Hindlimb muscle (tissue), 1 donor: ENCODE results near the gene HDGFL2. TPM values are rescaled to one million over a fixed set of nuclear protein-coding genes. Genes with fewer than 3 reads are reported as not detected.

ENCODE experiments used
- DNase-seq: peaks from one replicate; pipeline ENCODE4 v3.0.0-alpha.2; 2013
- polyA plus RNA-seq: library from polyadenylated mRNA; unstranded; fragments of 120-200 nt; gene quantifications from one replicate; pipeline ENCODE4 v1.2.1, GENCODE V29; 2013; ENCODE audit not compliant: insufficient read length

Gene HDGFL2
- polyA plus RNA-seq, 1 donor = 88.0 TPM

DNA sequence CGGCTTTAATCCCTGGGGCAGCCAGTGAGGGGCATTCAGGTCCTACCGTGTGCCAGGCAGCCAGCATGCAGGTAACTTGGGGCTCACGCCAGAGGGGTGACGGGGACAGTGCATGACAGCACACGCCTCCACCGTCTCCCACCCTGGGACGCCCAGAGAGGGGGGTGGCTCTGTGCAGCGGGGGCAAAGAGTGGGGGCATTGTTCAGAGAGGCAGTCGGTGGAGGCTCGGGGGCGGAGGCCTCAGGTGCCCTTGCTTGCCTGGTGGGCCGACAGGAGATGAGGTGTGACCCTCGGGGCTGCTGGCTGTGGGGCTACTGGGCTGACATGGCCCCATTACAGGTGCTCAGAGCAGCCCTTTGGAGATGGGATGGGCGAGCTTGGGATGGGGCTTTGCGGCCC is 27.8 kb downstream of the HDGFL2 start:
- DNase-seq = no peak

DNA sequence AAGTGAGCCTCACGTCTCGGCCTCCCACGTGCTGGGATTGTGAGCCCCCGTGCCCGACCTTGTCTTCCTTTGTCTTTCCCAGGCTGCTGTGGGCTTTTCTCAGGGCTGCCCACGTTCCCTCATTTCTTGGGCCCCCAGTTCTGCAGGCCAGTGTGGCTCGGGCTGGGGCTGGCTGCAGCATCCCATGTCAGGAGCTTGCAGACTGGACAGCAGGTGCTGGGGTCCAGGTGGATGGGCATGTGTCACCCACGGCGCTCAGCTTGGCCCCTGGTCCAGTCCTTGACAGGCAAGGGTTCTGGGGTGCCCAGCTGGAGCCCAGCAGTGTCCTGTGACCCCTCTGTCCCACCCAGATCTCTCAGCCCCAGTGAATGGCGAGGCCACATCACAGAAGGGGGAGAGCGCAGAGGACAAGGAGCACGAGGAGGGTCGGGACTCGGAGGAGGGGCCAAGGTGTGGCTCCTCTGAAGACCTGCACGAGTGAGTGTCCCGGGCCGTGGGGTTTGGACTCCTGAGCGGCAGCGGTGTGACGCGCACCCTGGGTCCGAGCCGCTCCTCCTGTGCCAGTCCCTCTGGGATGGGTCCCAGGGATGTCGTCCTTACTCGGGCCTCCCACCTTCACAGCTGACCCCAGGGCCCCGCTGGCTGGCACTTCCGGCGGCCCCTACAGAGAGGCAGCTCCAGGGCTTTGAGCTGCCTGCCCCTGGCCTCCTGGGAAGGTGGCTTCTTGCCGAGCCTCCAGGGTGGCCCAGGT is 28.9 kb downstream of the HDGFL2 start:
- no peak for DNase-seq

DNA sequence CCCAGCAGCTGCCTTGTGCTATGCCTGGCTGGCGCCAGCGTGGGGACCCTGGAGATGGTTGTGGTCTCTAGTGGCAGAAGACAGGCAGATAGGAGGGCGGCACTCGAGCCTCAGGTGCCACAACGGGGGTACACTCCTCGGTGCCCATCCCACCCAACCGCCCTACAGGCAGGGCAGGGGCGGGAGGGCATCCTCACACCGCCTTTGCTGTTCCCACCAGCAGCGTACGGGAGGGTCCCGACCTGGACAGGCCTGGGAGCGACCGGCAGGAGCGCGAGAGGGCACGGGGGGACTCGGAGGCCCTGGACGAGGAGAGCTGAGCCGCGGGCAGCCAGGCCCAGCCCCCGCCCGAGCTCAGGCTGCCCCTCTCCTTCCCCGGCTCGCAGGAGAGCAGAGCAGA is 29.6 kb downstream of the HDGFL2 start:
- no peak for DNase-seq

DNA sequence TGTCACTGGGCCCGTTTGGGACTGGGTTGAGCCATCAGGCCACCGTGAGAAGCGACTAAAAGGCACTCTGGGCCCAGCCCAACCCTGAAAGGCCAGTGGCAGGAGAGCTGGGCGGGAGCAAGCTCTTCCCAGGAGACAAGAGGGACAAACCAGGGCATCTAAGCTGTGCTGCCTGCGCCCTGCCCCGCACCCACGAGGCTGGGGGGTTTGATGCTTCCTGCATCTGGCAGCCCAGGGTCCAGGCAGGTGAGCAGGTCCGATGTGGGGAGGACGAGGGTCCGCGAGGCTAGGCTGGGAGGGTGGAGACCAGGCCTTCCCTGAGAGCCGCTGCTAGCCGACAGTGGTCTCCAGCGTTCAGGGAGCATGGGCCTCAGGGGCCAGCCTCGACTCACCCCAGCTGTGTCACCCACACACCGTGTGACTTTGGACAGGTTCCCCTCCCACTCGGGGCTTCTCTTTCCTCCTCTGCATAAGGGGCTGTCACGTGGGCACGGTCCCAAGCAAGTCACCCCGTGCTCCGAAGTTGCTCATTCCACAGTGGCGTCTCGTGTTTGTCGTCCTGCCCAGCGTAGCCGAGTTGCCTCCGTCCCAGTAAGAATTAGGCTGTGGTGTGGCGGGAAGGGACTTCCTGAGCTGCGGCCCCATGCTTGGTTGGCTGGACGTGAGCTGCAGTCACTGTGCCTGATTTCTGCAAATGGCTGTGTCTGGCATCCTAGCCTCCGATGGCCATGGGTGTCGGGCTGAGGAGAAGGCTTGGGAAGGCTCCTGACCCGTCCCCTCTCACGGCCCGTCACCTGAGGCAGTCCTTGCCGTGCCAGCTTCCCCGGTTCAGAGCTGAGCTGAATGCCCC is 30.4 kb downstream of the HDGFL2 start:
- no peak for DNase-seq

DNA sequence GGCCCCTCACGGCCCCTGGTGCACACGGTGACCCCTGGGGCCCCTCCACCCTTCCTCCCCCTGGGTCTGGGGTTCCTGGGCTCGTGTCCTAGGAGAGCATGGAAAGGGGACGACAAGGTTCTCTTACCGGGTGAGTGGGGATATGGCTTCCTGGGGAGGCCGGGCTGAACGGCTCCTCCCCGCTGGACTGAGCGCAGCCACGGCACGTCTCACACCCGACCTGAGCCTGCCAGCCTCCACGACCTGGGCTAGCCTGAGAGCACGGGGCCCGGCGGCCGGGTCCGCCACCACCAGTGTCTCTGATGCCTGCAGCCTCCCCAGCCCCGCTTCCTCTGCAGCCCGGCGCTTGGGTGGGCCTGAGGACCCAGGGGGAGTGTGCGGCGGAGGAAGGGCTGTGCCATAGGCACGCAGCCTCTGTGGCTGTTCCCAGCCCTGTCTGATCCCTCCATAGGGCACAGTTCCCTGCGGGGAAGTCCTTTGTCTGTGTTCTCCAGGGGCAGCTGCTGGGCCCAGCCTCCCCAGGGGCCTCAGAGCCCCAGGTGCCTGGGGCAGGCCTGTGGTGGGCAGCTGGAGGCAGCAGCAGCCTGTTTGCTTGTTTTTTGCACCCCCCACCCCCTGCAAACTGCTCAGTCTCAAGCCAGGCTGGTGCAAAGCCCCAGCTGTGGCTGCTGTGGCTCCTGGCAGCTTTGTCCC is 31.2 kb downstream of the HDGFL2 start:
- no peak for DNase-seq

DNA sequence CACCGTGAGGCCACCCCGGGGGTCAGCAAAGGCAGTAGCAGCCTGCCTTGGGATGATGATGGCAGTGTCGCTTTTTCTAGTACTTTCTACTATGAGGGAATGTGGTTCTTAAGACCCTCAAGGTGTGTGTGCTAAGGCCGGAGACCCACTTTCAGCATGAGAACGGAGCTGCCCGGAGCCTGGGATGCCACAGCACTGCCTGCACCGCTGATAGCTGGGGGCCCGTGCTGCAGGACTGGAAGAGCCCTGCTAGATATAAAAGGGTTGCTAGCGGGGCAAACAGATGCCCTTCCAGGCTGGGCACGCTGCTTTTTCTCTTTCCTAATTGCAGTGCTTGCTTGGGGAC is 31.7 kb downstream of the HDGFL2 start:
- no peak for DNase-seq

DNA sequence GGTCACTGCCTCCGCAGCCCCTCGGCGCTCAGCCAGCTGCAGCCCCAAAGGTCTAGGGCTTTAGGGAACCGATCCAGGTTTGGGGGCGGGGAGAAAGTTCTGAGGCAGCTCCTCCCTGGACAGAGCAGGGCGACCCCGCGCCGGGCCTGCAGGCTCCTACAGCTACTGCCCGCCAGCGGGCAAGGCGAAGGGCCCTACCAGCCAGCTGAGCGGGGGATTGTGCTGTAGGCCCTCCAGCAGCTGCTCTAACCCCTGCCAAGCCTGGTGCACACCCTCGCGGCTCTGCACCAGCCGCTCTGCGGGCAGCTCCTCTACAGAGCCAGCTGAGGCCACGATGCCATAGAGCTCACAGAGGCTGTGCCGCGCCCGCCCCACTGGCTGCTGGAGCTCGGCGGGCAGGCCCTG is 32.2 kb downstream of the HDGFL2 start:
- DNase-seq = peak; percentile 32

DNA sequence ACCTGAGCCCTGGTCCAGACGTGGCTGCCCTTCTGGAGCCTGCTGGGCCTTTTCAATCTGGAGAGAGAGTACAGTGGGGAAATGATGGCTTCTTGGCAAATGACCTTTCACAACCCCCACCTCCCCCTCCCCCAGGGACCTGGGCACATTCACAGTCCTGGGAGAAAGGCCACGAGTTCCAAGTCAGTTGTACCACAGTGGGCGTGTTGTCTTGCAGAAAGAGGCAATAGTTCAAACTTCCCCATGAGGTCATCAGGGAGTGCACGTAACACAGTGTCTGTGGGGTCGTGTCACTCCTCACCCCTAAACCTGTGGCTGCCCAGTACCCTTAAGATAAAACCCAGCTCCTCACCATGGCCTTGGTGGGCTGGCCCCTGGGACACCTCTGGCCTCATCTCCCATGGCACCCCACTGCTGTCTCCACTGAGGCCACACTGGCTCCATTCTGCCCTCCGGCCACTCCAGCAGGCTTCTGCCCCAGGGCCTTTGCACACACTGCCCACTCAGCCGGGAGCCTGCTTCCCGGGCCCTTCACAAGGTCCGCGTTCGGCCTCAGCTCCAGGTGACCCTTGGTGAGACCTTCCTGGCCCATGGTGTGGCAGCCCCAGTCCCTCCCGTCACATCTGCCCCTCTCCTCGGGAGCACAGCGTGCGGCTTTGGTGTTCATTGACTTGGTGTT is 32.9 kb downstream of the HDGFL2 start:
- no peak for DNase-seq

DNA sequence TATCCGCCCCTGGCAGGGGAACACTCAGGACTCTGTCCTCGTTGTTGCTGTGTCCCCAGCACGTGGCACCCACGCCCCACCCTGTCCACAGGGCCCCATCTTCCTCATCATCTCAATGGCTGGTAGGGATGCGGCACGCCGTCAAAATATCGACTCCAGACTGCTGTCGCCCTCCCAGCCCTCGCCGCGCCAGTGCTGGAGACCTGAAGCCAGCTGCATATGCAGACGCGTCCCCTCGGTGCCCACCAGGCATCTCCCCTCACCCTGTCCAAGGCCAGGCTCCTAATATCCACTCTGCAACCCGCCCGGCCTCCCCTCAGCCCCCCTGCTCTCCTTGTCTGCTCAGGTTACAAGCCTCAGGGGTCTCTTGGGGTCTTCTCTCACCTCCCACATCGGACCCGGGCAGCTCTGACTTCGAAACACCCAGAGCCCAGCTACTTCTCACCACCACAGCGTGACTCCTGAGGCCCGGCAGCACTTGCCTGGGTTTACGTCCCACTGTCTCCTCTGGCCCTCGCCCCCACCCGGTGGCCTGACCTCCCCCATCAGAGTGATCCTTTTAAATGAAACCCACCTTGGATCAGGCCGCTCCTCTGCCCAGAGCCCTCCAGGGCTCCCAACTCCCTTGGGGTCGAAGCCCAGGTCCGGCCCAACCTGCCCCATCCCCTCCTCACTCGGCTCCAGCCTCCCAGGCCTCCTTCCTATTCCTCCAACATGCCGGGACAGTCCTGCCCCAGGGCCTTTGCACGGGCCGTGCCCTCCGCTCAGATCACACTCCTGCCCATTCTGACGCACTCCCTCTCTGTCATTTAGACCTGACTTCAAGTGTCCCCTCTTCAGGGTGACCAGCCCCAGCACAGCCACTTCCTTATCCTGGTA is 33.7 kb downstream of the HDGFL2 start:
- DNase-seq = no peak

DNA sequence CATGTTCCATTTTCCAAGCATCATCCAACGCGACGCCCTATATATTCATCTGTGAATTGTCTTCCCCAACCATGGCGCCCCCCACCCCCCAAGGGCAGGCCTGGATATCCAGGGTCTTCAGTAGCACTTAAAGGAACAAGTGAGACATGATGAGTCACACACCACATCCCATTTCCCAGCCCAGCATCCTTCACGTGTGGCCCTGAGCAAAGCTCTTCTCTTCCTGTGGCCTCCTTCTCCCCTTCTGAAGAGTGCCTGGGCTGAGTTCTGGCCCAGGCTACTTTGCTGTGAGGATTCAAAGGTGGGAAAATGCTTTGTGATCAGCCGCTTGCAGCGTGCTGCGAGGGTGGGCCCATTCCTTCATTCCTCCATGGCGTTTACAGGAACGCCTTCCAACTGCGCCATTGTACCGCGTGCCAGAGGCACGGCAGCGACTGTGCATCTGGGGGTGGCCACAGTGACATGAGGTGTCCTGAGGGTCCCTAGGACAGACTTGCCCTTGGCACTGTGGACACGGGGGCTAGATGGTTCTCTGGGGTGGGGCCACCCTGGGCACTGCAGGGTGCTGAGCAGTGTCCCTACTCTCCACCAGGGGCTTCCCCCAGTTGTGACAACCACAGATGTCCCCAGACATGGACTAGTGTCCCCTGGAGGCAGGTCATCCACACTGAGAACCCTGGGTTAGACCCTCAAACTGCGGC is 34.5 kb downstream of the HDGFL2 start:
- no peak for DNase-seq

DNA sequence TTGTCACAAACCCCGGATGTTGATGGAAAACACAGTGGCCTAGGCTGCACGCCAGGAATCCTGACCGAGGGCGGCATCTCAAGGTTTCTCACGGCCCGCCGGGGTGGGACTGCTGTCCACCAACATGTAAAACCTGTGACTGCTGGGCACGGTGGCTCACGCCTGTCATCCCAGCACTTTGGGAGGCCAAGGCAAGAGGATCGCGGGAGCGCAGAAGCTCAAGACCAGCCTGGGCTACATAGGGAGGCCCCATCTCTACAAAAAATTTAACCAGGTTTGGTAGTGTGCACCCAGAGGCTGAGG is 35.0 kb downstream of the HDGFL2 start:
- DNase-seq = no peak

DNA sequence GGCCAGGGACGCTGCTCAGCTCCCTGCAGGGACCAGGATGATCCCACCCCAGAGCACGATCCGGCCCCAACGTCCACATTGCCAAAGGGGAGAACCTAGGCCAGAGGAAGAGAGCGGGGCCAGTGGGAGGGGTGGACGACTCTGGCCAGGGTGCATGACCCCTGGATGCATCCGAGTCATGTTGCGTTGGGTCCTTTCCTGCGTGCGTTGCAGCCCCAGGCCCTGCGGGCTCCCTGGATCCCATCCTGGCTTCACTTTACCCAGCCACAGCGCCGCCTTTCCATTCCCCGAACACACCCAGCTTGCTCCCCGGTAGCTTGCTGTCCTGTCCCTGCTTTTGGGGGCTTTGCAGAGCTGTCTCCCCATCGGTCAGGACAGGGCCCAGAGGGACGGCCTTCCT is 35.7 kb downstream of the HDGFL2 start:
- DNase-seq = no peak

DNA sequence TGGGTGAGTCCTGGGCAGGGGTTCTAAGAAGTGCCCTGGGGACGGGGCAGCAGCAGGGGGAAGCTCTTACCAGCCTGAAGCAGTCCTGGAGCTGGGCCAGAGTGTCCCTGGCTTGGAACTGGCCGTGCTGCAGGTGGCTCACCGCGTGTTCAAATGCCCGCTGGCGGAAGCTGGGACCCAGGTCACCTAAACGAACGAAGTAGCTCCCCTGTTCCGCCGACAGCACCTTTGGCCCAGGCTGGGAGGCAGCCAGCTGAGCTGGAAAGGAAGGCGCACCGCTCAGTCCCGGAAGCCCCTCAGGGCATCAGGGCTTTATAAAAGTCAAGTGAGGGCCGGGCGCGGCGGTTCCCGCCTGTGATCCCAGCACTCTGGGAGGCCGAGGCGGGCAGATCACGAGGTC is 36.6 kb downstream of the HDGFL2 start:
- no peak for DNase-seq

DNA sequence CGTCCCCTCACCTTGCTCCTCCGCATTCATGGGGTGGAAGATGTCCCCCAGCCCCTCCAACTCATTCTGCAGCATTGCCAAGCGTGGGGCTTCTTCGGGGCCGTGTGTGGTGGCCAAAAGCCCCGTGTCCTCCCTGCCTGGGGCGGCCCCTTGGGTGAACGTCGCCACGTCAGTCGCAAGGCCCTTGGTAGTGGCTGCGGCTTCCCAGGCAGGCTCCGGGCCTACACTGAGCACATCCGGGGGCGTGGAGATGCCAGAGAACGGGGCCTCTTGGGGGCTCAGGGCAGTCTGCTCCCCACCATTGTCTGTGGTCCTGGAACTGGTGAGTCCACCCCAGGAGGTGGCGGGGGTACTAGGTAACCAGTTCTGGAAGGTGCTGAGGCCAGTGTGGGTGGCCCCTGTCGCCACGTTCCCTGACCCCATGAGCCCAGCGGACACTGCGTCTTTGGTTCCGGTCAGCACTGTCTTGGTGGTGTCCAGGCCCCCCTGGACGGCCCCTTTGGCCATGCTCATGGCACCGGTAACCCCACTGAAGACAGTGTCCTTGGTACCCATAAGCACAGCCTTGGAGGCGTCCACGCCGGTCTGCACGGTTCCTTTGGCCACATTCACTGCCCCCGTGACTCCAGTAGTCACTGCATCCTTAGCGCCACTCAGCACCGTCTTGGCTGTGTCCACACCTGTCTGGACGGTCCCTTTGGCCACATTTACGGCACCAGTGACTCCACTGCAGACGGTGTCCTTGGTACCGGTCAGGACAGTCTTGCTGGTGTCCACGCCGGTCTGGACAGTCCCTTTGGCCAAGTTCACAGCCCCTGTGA is 38.5 kb downstream of the HDGFL2 start:
- DNase-seq = no peak

DNA sequence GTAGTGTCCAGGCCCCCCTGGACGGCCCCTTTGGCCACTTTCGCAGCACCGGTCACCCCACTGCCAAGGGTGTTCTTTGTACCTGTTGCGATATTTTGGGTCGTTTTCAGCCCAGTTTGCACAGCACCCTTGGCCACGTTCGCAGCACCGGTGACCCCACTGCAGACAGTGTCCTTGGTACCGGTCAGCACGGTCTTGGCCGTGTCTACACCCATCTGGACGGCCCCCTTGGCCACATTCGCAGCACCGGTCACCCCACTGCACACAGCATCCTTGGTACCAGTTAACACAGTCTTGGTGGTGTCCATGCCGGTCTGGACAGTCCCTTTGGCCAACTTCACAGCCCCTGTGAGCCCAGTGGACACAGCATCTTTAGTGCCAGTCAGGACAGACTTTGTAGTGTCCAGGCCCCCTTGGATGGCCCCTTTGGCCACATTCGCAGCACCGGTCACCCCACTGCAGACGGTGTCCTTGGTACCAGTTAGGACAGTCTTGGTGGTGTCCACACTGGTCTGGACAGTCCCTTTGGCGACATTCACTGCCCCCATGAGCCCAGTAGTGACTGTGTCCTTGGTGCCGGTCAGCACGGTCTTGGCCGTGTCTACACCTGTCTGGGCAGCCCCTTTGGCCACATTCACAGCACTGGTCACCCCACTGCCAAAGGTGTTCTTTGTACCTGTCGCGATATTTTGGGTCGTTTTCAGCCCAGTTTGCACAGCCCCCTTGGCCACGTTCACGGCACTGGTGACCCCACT is 39.4 kb downstream of the HDGFL2 start:
- no peak for DNase-seq

DNA sequence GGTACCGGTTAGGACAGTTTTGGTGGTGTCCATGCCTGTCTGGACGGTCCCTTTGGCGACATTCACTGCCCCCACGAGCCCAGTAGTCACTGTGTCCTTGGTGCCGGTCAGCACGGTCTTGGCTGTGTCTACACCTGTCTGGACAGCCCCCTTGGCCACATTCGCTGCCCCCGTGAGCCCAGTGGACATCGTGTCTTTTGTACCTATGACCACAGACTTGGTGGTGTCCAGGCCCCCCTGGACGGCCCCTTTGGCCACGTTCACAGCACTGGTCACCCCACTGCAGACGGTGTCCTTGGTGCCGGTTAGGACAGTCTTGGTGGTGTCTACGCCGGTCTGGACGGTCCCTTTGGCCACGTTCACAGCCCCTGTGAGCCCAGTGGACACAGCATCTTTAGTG is 40.0 kb downstream of the HDGFL2 start:
- no peak for DNase-seq

DNA sequence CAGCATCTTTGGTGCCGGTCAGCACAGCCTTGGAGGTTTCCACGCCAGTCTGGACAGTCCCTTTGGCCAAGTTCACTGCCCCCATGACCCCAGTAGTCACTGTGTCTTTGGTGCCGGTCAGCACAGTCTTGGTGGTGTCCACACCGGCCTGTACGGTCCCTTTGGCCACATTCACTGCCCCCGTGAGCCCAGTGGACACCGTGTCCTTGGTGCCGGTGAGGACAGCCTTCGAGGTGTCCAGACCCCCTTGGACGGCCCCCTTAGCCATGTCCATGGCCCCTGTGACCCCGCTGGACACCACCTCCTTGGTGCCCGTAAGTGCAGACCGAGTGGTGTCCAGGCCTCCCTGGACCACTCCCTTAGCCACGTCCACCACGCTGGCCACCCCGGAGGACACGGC is 41.2 kb downstream of the HDGFL2 start:
- DNase-seq = no peak

DNA sequence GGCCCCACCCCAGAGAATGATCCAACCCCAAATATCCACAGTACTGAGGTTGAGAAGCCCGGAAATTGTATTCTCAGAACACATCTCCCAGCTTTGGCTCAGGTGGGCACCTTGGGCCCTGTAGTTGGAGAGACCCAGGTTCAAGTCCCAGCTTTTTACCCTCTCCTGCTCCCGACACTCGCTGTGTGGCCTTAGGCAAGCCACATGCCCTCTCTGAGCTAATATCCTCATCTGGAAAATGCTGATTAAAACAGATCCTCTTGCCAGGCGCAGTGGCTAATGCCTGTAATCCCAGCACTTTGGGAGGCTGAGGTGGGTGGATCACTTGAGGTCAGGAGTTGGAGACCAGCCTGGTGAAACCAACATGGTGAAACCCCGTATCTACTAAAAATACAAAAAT is 43.6 kb downstream of the HDGFL2 start:
- no peak for DNase-seq

DNA sequence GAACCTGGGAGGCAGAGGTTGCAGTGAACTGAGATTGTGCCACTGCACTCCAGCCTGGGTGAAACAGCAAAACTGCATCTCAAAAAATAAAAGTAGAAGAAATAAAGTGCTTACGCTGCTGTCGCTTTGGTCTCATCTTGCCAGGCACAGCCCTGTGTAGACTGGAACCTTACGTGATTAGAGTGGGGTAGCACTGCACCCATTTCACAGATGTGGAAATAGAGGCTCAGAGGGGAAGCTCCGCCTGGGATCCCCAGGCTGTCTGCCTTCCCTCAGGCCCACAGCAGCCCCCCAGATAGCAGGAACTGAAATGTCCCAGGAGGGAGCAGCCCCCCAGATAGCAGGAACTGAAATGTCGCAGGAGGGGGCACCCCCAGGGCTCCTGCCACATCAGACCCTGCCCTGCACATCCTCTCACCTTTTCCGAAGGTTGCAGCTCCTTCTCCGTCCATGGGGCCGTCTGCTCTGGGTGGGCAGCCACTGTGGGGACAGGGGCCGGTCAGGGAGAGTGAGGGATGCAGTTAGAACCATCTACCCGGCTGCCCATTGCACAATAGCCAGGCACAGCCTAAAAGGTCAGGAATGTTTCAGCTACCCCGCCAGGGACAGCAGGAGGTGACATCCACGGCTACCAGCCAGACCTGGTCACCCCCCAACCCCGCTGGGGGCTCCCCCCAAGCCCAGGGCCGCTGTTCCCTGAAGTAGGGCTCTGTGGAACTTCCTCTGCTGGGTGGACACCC is 44.3 kb downstream of the HDGFL2 start:
- no peak for DNase-seq
